ENCODE measurements around the gene NOXO1.

DNA sequence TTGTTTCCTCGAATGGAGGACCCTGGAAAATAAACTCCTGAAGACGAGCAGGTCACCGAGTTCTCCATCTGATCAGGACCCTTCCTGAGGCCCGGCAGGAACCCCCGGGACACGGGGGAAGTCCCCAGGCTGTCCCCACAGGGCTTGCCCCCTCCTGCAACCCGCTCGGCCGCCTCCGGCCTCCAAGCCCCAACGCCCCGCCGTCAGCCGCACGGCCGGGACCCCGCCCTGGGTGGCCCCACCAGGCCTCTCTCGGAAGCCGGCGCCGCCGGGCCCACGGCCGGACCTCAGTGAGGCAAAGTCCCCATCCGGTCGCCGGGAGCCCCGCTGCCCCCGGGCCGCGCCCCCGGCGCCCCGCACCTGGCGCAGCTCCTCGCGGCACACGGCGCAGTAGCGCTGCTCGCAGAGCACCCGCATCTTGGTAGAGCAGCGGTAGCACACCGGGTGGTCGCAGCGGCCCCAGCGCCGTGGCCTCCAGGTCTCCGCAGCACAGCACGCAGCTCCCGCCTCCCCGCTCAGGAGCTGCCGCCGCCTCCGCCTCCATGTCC lies 28.0 kb upstream of the NOXO1 start:
- no peak for TF ChIP-seq TAF1 (conservative IDR thresholded peaks at IDR 0.05)
- TF ChIP-seq, protein P1, sequence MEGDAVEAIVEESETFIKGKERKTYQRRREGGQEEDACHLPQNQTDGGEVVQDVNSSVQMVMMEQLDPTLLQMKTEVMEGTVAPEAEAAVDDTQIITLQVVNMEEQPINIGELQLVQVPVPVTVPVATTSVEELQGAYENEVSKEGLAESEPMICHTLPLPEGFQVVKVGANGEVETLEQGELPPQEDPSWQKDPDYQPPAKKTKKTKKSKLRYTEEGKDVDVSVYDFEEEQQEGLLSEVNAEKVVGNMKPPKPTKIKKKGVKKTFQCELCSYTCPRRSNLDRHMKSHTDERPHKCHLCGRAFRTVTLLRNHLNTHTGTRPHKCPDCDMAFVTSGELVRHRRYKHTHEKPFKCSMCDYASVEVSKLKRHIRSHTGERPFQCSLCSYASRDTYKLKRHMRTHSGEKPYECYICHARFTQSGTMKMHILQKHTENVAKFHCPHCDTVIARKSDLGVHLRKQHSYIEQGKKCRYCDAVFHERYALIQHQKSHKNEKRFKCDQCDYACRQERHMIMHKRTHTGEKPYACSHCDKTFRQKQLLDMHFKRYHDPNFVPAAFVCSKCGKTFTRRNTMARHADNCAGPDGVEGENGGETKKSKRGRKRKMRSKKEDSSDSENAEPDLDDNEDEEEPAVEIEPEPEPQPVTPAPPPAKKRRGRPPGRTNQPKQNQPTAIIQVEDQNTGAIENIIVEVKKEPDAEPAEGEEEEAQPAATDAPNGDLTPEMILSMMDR (IDR thresholded peaks at IDR 0.05; ENCODE audit: low read depth, low read length, missing input control), result no peak
- TF ChIP-seq, protein P2, sequence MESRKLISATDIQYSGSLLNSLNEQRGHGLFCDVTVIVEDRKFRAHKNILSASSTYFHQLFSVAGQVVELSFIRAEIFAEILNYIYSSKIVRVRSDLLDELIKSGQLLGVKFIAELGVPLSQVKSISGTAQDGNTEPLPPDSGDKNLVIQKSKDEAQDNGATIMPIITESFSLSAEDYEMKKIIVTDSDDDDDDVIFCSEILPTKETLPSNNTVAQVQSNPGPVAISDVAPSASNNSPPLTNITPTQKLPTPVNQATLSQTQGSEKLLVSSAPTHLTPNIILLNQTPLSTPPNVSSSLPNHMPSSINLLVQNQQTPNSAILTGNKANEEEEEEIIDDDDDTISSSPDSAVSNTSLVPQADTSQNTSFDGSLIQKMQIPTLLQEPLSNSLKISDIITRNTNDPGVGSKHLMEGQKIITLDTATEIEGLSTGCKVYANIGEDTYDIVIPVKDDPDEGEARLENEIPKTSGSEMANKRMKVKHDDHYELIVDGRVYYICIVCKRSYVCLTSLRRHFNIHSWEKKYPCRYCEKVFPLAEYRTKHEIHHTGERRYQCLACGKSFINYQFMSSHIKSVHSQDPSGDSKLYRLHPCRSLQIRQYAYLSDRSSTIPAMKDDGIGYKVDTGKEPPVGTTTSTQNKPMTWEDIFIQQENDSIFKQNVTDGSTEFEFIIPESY (IDR thresholded peaks at IDR 0.05), result no peak
- no peak for TF ChIP-seq FOXA1 (IDR thresholded peaks at IDR 0.05)
- TF ChIP-seq, protein P3, sequence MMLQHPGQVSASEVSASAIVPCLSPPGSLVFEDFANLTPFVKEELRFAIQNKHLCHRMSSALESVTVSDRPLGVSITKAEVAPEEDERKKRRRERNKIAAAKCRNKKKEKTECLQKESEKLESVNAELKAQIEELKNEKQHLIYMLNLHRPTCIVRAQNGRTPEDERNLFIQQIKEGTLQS (IDR thresholded peaks at IDR 0.05), result no peak
- TF ChIP-seq, protein P4, sequence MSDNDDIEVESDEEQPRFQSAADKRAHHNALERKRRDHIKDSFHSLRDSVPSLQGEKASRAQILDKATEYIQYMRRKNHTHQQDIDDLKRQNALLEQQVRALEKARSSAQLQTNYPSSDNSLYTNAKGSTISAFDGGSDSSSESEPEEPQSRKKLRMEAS (IDR thresholded peaks at IDR 0.05), result no peak

Data from liver (tissue), 3 donors.